Uterus (tissue), 2 donors: ENCODE results near the gene TARDBP.

Experiments
- CTCF ChIP-seq, 4 experiments: fragments of 200-600 bp in 2 of 4; fragments of 450-650 bp in 2 of 4; sonication (generic) in 2 of 4; IDR thresholded peaks; one replicate each; pipeline ENCODE4 v1.5.1; 2016 to 2019; ENCODE audit warnings: antibody characterized with exemption in 4 of 4, mild to moderate bottlenecking in 2 of 4, moderate library complexity in 1 of 4
- POLR2A ChIP-seq, 2 donors: fragments of 450-650 bp; IDR thresholded peaks; one replicate each; pipeline ENCODE4 v1.6.1; 2016; ENCODE audit warnings: antibody characterized with exemption in 2 of 2, mild to moderate bottlenecking in 1 of 2, moderate library complexity in 1 of 2

DNA sequence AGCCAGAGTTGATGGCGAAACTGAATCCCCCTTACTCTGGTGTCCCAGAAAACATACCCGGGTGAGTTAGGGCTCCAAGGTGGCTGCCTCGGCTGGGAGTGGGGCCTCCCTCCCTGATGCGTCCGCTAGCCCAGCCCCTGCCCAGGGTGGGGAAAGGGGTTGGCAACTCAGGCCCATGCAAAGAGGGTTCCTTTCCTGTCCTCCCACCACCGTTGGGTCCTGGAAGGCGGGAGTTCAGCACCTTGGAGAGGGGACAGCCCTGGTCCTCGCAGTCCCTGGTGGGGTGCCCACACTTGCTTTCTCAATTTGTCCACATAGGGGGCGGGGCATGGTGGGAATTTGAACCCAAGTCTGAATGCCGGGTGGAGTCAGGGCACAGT is 41.3 kb downstream of the TARDBP start:
- TF ChIP-seq CTCF (IDR thresholded peaks at IDR 0.05) (no peak), POLR2A (IDR thresholded peaks at IDR 0.05) (no peak)
